ENCODE data around the gene GAPDHS. TPM values are rescaled to one million over a fixed set of nuclear protein-coding genes. Genes with fewer than 3 reads are reported as not detected.
A peak's percentile ranks its signal among the peaks of the same experiment; 100 is the strongest.

The GAPDHS gene
- total and polyA plus RNA-seq, 2 of the 13 experiments (the other 11 are each of a cell fraction or from before 2014, with no cell fraction given), result not detected

DNA sequence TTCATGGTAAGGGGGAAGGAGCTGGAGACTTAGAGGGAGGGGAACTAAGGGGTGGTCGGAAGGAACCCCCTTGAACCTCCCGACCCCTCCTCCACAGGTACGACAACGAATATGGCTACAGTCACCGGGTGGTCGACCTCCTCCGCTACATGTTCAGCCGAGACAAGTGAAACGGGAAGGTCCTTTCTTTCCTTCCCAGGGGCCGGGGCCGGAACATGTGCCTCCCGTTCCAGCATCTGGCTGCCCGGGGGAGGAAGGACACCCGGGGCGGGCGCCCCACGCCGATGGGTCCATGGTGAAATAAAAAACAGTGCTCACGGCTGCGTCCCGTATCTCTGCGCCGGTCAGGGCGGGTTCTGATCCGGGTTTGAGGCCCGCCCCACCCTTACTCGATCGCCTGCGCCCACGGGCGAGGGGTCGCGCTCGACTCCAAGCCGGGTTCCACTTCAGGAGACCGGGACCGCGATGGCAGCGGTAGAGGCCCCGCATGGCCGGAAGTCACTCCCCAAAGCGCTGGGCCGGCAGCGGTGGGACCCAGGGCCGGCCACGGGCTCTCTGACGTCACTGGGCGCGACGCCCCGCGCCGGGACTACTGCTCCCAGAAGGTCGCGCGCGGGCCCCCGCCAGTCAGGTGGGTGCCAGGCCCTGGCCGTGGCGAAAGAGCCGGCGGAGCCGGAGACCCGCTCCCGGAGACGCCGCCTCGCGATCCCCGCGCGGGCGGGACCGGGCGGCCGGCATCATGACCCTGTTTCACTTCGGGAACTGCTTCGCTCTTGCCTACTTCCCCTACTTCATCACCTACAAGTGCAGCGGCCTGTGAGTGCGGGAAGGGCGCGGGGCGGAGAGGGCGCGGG lies 12.0 kb downstream of the GAPDHS start, which contains the start of gene TMEM147 (continued):
- TF ChIP-seq, protein P1, sequence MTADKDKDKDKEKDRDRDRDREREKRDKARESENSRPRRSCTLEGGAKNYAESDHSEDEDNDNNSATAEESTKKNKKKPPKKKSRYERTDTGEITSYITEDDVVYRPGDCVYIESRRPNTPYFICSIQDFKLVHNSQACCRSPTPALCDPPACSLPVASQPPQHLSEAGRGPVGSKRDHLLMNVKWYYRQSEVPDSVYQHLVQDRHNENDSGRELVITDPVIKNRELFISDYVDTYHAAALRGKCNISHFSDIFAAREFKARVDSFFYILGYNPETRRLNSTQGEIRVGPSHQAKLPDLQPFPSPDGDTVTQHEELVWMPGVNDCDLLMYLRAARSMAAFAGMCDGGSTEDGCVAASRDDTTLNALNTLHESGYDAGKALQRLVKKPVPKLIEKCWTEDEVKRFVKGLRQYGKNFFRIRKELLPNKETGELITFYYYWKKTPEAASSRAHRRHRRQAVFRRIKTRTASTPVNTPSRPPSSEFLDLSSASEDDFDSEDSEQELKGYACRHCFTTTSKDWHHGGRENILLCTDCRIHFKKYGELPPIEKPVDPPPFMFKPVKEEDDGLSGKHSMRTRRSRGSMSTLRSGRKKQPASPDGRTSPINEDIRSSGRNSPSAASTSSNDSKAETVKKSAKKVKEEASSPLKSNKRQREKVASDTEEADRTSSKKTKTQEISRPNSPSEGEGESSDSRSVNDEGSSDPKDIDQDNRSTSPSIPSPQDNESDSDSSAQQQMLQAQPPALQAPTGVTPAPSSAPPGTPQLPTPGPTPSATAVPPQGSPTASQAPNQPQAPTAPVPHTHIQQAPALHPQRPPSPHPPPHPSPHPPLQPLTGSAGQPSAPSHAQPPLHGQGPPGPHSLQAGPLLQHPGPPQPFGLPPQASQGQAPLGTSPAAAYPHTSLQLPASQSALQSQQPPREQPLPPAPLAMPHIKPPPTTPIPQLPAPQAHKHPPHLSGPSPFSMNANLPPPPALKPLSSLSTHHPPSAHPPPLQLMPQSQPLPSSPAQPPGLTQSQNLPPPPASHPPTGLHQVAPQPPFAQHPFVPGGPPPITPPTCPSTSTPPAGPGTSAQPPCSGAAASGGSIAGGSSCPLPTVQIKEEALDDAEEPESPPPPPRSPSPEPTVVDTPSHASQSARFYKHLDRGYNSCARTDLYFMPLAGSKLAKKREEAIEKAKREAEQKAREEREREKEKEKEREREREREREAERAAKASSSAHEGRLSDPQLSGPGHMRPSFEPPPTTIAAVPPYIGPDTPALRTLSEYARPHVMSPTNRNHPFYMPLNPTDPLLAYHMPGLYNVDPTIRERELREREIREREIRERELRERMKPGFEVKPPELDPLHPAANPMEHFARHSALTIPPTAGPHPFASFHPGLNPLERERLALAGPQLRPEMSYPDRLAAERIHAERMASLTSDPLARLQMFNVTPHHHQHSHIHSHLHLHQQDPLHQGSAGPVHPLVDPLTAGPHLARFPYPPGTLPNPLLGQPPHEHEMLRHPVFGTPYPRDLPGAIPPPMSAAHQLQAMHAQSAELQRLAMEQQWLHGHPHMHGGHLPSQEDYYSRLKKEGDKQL (CRISPR knock-in tag; IDR thresholded peaks at IDR 0.05; ENCODE audit: low read depth), result no peak
- TF ChIP-seq TP53 (CRISPR knock-in tag; conservative IDR thresholded peaks at IDR 0.05) (no peak; the same call in 1 of the 2 replicates), ZNF430 (CRISPR knock-in tag; IDR thresholded peaks at IDR 0.05) (no peak; the same call in 1 of the 2 replicates), ELF1 (CRISPR knock-in tag; IDR thresholded peaks at IDR 0.05) (peak; percentile 88), ZNF34 (CRISPR knock-in tag; IDR thresholded peaks at IDR 0.05; ENCODE audit: borderline replicate concordance) (no peak), ZMYM3 (CRISPR knock-in tag; IDR thresholded peaks at IDR 0.05) (peak; percentile 11; the same call in 1 of the 2 replicates), MATR3 (CRISPR knock-in tag; IDR thresholded peaks at IDR 0.05) (no peak), GPN1 (CRISPR knock-in tag; IDR thresholded peaks at IDR 0.05; ENCODE audit: borderline replicate concordance) (no peak), ZNF354B (CRISPR knock-in tag; IDR thresholded peaks at IDR 0.05) (no peak), JUN (CRISPR knock-in tag; IDR thresholded peaks at IDR 0.05) (no peak), POLR2AphosphoS5 (IDR thresholded peaks at IDR 0.05; ENCODE audit: low read depth, low read length) (peak; percentile 77), PAX8 (CRISPR knock-in tag; IDR thresholded peaks at IDR 0.05; ENCODE audit: borderline replicate concordance) (no peak), NFIB (CRISPR knock-in tag; IDR thresholded peaks at IDR 0.05; ENCODE audit: borderline replicate concordance) (no peak), ZNF570 (CRISPR knock-in tag; IDR thresholded peaks at IDR 0.05; ENCODE audit: borderline replicate concordance) (no peak)
- TF ChIP-seq, protein P2, sequence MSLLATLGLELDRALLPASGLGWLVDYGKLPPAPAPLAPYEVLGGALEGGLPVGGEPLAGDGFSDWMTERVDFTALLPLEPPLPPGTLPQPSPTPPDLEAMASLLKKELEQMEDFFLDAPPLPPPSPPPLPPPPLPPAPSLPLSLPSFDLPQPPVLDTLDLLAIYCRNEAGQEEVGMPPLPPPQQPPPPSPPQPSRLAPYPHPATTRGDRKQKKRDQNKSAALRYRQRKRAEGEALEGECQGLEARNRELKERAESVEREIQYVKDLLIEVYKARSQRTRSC (CRISPR knock-in tag; IDR thresholded peaks at IDR 0.05; ENCODE audit: low read depth), result no peak
- TF ChIP-seq, protein P3, sequence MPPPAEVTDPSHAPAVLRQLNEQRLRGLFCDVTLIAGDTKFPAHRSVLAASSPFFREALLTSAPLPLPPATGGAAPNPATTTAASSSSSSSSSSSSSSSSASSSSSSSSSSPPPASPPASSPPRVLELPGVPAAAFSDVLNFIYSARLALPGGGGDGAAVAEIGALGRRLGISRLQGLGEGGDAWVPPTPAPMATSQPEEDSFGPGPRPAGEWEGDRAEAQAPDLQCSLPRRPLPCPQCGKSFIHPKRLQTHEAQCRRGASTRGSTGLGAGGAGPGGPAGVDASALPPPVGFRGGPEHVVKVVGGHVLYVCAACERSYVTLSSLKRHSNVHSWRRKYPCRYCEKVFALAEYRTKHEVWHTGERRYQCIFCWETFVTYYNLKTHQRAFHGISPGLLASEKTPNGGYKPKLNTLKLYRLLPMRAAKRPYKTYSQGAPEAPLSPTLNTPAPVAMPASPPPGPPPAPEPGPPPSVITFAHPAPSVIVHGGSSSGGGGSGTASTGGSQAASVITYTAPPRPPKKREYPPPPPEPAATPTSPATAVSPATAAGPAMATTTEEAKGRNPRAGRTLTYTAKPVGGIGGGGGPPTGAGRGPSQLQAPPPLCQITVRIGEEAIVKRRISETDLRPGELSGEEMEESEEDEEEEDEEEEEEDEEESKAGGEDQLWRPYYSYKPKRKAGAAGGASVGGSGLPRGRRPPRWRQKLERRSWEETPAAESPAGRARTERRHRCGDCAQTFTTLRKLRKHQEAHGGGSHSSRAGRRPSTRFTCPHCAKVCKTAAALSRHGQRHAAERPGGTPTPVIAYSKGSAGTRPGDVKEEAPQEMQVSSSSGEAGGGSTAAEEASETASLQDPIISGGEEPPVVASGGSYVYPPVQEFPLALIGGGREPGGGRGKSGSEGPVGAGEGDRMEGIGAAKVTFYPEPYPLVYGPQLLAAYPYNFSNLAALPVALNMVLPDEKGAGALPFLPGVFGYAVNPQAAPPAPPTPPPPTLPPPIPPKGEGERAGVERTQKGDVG (CRISPR knock-in tag; IDR thresholded peaks at IDR 0.05; ENCODE audit: borderline replicate concordance), result no peak
- TF ChIP-seq, protein P4, sequence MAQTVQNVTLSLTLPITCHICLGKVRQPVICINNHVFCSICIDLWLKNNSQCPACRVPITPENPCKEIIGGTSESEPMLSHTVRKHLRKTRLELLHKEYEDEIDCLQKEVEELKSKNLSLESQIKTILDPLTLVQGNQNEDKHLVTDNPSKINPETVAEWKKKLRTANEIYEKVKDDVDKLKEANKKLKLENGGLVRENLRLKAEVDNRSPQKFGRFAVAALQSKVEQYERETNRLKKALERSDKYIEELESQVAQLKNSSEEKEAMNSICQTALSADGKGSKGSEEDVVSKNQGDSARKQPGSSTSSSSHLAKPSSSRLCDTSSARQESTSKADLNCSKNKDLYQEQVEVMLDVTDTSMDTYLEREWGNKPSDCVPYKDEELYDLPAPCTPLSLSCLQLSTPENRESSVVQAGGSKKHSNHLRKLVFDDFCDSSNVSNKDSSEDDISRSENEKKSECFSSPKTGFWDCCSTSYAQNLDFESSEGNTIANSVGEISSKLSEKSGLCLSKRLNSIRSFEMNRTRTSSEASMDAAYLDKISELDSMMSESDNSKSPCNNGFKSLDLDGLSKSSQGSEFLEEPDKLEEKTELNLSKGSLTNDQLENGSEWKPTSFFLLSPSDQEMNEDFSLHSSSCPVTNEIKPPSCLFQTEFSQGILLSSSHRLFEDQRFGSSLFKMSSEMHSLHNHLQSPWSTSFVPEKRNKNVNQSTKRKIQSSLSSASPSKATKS (CRISPR knock-in tag; IDR thresholded peaks at IDR 0.05), result no peak
